Suprapubic skin (tissue), 4 donors: ENCODE results near the gene HLA-DPB1.

ENCODE experiments used
- CTCF ChIP-seq, 2 donors: fragments of 200-600 bp in 1 of 2; fragments of 450-650 bp in 1 of 2; sonication (generic) in 1 of 2; IDR thresholded peaks; one replicate each; pipeline ENCODE4 v1.5.1; 2016 to 2019; ENCODE audit warnings: antibody characterized with exemption in 2 of 2, mild to moderate bottlenecking in 1 of 2, moderate library complexity in 1 of 2
- POLR2A ChIP-seq, 2 donors: fragments of 450-650 bp; IDR thresholded peaks; one replicate each; pipeline ENCODE4 v1.6.1; 2017; ENCODE audit warnings: antibody characterized with exemption in 2 of 2, mild to moderate bottlenecking in 2 of 2, moderate library complexity in 2 of 2
- POLR2AphosphoS5 ChIP-seq, 3 donors: sonication (generic); formaldehyde crosslinking; IDR thresholded peaks; one replicate each; pipeline ENCODE4 v1.6.1; 2017; ENCODE audit warnings: antibody characterized with exemption in 3 of 3

GRCh38 chr6:33078919-33079521, 3.2 kb downstream of the HLA-DPB1 start:
- TF ChIP-seq CTCF (IDR thresholded peaks at IDR 0.05), result no peak
- TF ChIP-seq POLR2AphosphoS5 (IDR thresholded peaks at IDR 0.05), result no peak
- no peak for TF ChIP-seq POLR2A (IDR thresholded peaks at IDR 0.05)
